VCaP (cell line): ENCODE data around the gene ADGRD1.

Experiments
- H3K27ac ChIP-seq: fragments of 450-650 bp; 2 replicates; pipeline ENCODE4 v1.5.1; 2017
- TF ChIP-seq, protein P1 (sequence below): fragments of 450-650 bp; conservative IDR thresholded peaks from 2 replicates; pipeline ENCODE4 v1.5.1; 2017; ENCODE audit warnings: mild to moderate bottlenecking, moderate library complexity

The ADGRD1 gene

GRCh38 chr12:130967636-130968035, 13.9 kb downstream of the ADGRD1 start:
- H3K27ac ChIP-seq: no peak overlapping the region
- TF ChIP-seq, protein P1, sequence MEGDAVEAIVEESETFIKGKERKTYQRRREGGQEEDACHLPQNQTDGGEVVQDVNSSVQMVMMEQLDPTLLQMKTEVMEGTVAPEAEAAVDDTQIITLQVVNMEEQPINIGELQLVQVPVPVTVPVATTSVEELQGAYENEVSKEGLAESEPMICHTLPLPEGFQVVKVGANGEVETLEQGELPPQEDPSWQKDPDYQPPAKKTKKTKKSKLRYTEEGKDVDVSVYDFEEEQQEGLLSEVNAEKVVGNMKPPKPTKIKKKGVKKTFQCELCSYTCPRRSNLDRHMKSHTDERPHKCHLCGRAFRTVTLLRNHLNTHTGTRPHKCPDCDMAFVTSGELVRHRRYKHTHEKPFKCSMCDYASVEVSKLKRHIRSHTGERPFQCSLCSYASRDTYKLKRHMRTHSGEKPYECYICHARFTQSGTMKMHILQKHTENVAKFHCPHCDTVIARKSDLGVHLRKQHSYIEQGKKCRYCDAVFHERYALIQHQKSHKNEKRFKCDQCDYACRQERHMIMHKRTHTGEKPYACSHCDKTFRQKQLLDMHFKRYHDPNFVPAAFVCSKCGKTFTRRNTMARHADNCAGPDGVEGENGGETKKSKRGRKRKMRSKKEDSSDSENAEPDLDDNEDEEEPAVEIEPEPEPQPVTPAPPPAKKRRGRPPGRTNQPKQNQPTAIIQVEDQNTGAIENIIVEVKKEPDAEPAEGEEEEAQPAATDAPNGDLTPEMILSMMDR: no peak

- TF ChIP-seq, protein P1: no peak
- H3K27ac ChIP-seq: no peak overlapping the region
These were observed 14.9 kb downstream of the ADGRD1 start for GRCh38 chr12:130968611-130969010.

DNA sequence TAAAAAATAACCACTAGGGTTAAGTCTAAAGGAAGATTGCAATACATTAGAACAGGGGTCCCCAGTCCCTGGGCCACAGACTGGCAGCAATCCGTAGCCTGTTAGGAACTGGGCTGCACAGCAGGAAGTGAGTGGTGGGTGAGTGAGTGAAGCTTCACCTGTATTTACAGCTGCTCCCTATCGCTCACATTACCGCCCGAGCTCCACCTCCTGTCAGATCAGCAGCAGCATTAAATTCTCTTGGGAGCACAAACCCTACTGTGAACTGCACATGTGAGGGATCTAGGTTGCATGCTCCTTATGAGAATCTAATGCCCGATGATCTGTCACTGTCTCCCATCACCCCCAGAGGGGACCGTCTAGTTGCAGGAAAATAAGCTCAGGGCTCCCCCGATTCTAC, 15.5 kb downstream of the ADGRD1 start:
- H3K27ac ChIP-seq: no peak overlapping the region
- TF ChIP-seq, protein P1: no peak

DNA sequence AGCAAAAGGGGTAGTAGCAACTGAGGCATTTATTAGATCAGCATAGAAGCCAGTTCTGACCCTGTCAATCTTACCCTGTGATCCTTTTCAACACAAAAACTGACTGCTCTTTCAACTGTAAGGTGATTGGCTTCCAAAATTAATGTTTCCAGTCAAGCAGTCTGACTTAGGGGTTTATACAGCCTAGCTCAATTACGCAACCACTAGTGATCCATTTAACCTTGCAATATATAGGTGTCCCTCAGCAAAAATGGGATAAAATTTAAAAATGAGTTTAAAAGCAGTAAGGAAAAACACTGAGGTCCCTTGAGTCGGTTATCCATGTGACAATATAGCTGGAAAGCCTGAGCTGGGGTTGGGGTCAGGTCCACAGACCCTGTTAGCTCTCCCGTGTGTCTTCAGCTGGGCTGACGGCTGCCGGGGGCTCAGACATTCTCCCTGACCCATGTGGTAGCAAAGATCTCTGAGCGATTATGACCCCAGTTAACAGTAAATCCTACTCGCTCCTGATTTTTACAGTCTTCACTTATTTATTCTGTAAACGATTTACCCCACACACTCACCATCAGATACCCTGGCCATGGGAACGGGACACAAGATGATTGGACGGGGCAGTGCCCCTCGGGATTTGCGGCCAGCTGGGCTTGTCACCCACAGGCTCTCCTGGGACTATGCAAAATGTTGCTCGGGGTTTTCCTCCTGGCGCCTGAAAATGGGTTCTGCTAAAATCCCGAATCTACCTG, 16.6 kb downstream of the ADGRD1 start:
- H3K27ac ChIP-seq: no peak overlapping the region
- TF ChIP-seq, protein P1: no peak

GRCh38 chr12:130970908-130971233, 17.2 kb downstream of the ADGRD1 start:
- no peak overlapping the region for H3K27ac ChIP-seq
- TF ChIP-seq, protein P1: no peak

GRCh38 chr12:130971925-130972585, 18.3 kb downstream of the ADGRD1 start:
- TF ChIP-seq, protein P1: no peak
- no peak overlapping the region for H3K27ac ChIP-seq

DNA sequence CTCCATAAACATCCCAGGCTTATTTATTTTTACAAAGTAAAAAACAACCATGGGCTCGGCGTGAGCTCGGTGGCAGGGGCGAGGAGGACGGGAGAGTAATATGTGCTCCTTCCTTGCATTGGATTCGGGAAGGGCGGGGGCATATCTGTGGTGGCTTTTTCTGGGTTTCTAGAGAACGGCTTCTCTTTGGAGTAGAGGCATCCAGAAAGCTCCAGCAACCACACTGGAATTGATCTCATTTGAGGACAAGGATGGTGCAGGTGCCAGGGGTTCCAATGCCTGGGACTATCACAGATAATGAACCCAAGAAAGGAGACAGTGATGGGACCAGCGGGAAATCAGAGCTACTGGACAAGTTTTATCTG, 18.9 kb downstream of the ADGRD1 start:
- TF ChIP-seq, protein P1: no peak
- H3K27ac ChIP-seq: no peak overlapping the region
